HEK293 (cell line): ENCODE results near the gene TAP2.

Source experiments
- CTCF ChIA-PET: fragments of 350-600 bp; formaldehyde crosslinking; extraction: SDS; loops from one replicate; lab custom pipeline; 2021; ENCODE audit warnings: antibody characterized with exemption; lab: Yijun Ruan, JAX
- POLR2A ChIA-PET: fragments of 300-600 bp; formaldehyde crosslinking; extraction: SDS; loops from one replicate; lab custom pipeline; 2020; ENCODE audit warnings: antibody characterized with exemption, inconsistent platforms; lab: Yijun Ruan, JAX
- H3K27ac ChIP-seq: fragments of 200-500 bp; sonication (Bioruptor generic); 2 replicates; pipeline ENCODE4 v1.5.1; 2014; ENCODE audit warnings: low read depth, low read length, control low read depth, inconsistent platforms; ENCODE audit errors: extremely low read depth
- H3K36me3 ChIP-seq, 2 experiments: fragments of 200-500 bp in 1 of 2; sonication (Bioruptor generic) in 1 of 2; 1 replicate in 1 of 2; 2 replicates in 1 of 2; pipeline ENCODE4 v1.5.1; 2014 to 2017; ENCODE audit warnings: inconsistent platforms in 2 of 2, low read length in 2 of 2; ENCODE audit not compliant: control insufficient read depth in 2 of 2, insufficient read depth in 1 of 2
- H3K4me1 ChIP-seq: fragments of 200-500 bp; sonication (Bioruptor generic); 2 replicates; pipeline ENCODE4 v1.5.1; 2014; ENCODE audit warnings: mild to moderate bottlenecking, low read length, inconsistent platforms; ENCODE audit not compliant: control insufficient read depth, insufficient read depth
- H3K4me3 ChIP-seq: 2 replicates; pipeline ENCODE4 v1.5.1; 2011; ENCODE audit warnings: low read depth, mild to moderate bottlenecking, control low read depth, low read length, moderate library complexity
- H3K9me3 ChIP-seq: fragments of 200-500 bp; sonication (Bioruptor generic); 2 replicates; pipeline ENCODE4 v1.5.1; 2014; ENCODE audit warnings: low read depth, low read length, inconsistent platforms; ENCODE audit not compliant: control insufficient read depth, insufficient read depth
- CTCF ChIP-seq: fragments of 450-650 bp; formaldehyde crosslinking; IDR thresholded peaks from 2 replicates; pipeline ENCODE4 v1.5.1; 2016; ENCODE audit warnings: missing biosample characterization, missing genetic modification characterization
- GLI2 ChIP-seq: fragments of 450-650 bp; formaldehyde crosslinking; IDR thresholded peaks from 2 replicates; pipeline ENCODE4; 2017; ENCODE audit warnings: missing biosample characterization, missing genetic modification characterization, low read depth, borderline replicate concordance
- IKZF3 ChIP-seq: fragments of 450-650 bp; IDR thresholded peaks from 2 replicates; pipeline ENCODE4 v1.5.0; 2018; ENCODE audit warnings: missing biosample characterization, mild to moderate bottlenecking, missing genetic modification characterization, moderate library complexity
- KLF1 ChIP-seq: fragments of 450-650 bp; formaldehyde crosslinking; IDR thresholded peaks from 2 replicates; pipeline ENCODE4 v1.5.1; 2016; ENCODE audit warnings: missing biosample characterization, missing genetic modification characterization
- OVOL3 ChIP-seq: fragments of 450-650 bp; formaldehyde crosslinking; IDR thresholded peaks from 2 replicates; pipeline ENCODE4 v1.5.1; 2016; ENCODE audit warnings: missing biosample characterization, missing genetic modification characterization
- PRDM1 ChIP-seq: fragments of 450-650 bp; formaldehyde crosslinking; IDR thresholded peaks from 2 replicates; pipeline ENCODE4; 2016; ENCODE audit warnings: missing biosample characterization, missing genetic modification characterization
- PRDM6 ChIP-seq: fragments of 450-650 bp; formaldehyde crosslinking; IDR thresholded peaks from 2 replicates; pipeline ENCODE4 v1.5.1; 2017; ENCODE audit warnings: missing biosample characterization, missing genetic modification characterization
- SALL2 ChIP-seq: fragments of 450-650 bp; formaldehyde crosslinking; IDR thresholded peaks from 2 replicates; pipeline ENCODE4 v1.5.0; 2017; ENCODE audit warnings: missing biosample characterization, mild to moderate bottlenecking, missing genetic modification characterization, borderline replicate concordance
- SP2 ChIP-seq: fragments of 450-650 bp; formaldehyde crosslinking; IDR thresholded peaks from 2 replicates; pipeline ENCODE4 v1.5.1; 2016; ENCODE audit warnings: missing biosample characterization, missing genetic modification characterization
- ZBTB1 ChIP-seq: fragments of 450-650 bp; formaldehyde crosslinking; IDR thresholded peaks from 2 replicates; pipeline ENCODE4 v1.5.1; 2016; ENCODE audit warnings: missing biosample characterization, missing genetic modification characterization
- ZBTB10 ChIP-seq: fragments of 450-650 bp; formaldehyde crosslinking; IDR thresholded peaks from 2 replicates; pipeline ENCODE4 v1.5.1; 2016; ENCODE audit warnings: missing biosample characterization, missing genetic modification characterization
- ZBTB21 ChIP-seq: fragments of 450-650 bp; formaldehyde crosslinking; IDR thresholded peaks from 2 replicates; pipeline ENCODE4 v1.5.1; 2017; ENCODE audit warnings: missing biosample characterization, missing genetic modification characterization
- ZBTB48 ChIP-seq: fragments of 450-650 bp; formaldehyde crosslinking; IDR thresholded peaks from 2 replicates; pipeline ENCODE4 v1.5.1; 2016; ENCODE audit warnings: missing biosample characterization, missing genetic modification characterization
- ZBTB7A ChIP-seq: fragments of 450-650 bp; formaldehyde crosslinking; IDR thresholded peaks from 2 replicates; pipeline ENCODE4 v1.5.1; 2016; ENCODE audit warnings: low read depth, missing biosample characterization, missing genetic modification characterization
- ZNF121 ChIP-seq: fragments of 450-650 bp; formaldehyde crosslinking; IDR thresholded peaks from 2 replicates; pipeline ENCODE4 v1.5.1; 2016; ENCODE audit warnings: missing biosample characterization, missing genetic modification characterization
- ZNF239 ChIP-seq: fragments of 450-650 bp; formaldehyde crosslinking; IDR thresholded peaks from 2 replicates; pipeline ENCODE4 v1.5.1; 2016; ENCODE audit warnings: missing biosample characterization, missing genetic modification characterization
- ZNF292 ChIP-seq: fragments of 450-650 bp; formaldehyde crosslinking; IDR thresholded peaks from 2 replicates; pipeline ENCODE4 v1.5.1; 2016; ENCODE audit warnings: low read depth, missing biosample characterization, missing genetic modification characterization, borderline replicate concordance
- ZNF350 ChIP-seq: fragments of 450-650 bp; formaldehyde crosslinking; IDR thresholded peaks from 2 replicates; pipeline ENCODE4 v1.5.0; 2017; ENCODE audit warnings: missing biosample characterization, mild to moderate bottlenecking, missing genetic modification characterization
- ZNF394 ChIP-seq: fragments of 450-650 bp; formaldehyde crosslinking; IDR thresholded peaks from 2 replicates; pipeline ENCODE4 v1.5.1; 2016; ENCODE audit warnings: missing biosample characterization, missing genetic modification characterization, mild to moderate bottlenecking, moderate library complexity, borderline replicate concordance
- ZNF488 ChIP-seq: fragments of 450-650 bp; formaldehyde crosslinking; IDR thresholded peaks from 2 replicates; pipeline ENCODE4 v1.5.1; 2016; ENCODE audit warnings: missing biosample characterization, missing genetic modification characterization
- ZNF654 ChIP-seq: fragments of 450-650 bp; formaldehyde crosslinking; IDR thresholded peaks from 2 replicates; pipeline ENCODE4 v1.5.1; 2016; ENCODE audit warnings: low read depth, missing biosample characterization, missing genetic modification characterization
- ZNF707 ChIP-seq: fragments of 450-650 bp; formaldehyde crosslinking; IDR thresholded peaks from 2 replicates; pipeline ENCODE4 v1.5.1; 2016; ENCODE audit warnings: missing biosample characterization, missing genetic modification characterization
- ZNF747 ChIP-seq: fragments of 450-650 bp; formaldehyde crosslinking; IDR thresholded peaks from 2 replicates; pipeline ENCODE4 v1.5.1; 2016; ENCODE audit warnings: missing biosample characterization, missing genetic modification characterization
- ZNF792 ChIP-seq: fragments of 450-650 bp; formaldehyde crosslinking; IDR thresholded peaks from 2 replicates; pipeline ENCODE4 v1.5.1; 2016; ENCODE audit warnings: missing biosample characterization, missing genetic modification characterization
- ZSCAN16 ChIP-seq: fragments of 450-650 bp; formaldehyde crosslinking; IDR thresholded peaks from 2 replicates; pipeline ENCODE4 v1.5.1; 2016; ENCODE audit warnings: missing biosample characterization, missing genetic modification characterization
- ZXDB ChIP-seq: fragments of 450-650 bp; formaldehyde crosslinking; IDR thresholded peaks from 2 replicates; pipeline ENCODE4 v1.5.1; 2016; ENCODE audit warnings: missing biosample characterization, missing genetic modification characterization
- TF ChIP-seq, protein P1 (sequence below): sonication (generic); formaldehyde crosslinking; IDR thresholded peaks from 2 replicates; pipeline ENCODE4 v1.8.1; 2022; ENCODE audit warnings: mild to moderate bottlenecking, moderate library complexity, missing genetic modification reagents
- TF ChIP-seq, protein P2 (sequence below): fragments of 450-650 bp; formaldehyde crosslinking; IDR thresholded peaks from 2 replicates; pipeline ENCODE4 v1.5.1; 2016; ENCODE audit warnings: missing biosample characterization, missing genetic modification characterization

Gene TAP2

DNA sequence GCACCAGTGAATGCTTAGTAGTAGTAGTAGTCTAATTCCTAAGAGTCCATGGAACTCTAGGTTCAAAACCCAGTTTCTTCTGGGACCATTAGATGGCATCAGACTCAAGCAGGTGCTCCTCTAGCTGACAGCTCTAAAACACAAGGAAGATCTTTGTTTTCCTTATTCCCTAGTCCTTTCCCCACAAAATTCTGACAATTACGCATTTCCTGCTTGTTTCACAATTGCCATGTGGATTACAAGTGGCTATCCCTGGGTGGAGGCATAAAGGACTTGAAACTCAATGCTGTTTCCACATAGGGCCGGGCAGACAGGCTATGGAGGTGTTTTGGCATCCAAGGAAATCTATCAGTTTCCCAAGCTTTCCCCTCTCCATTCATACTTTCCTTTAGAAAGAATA is 12.6 kb downstream of the TAP2 start:
- Histone ChIP-seq H3K36me3 (peaks cover 0 to 31% of the 10 kb centered on the region in 2 experiments; a peak in 1 of 3 replicates), H3K27ac (no peak overlapping the region), H3K9me3 (no peaks in the 10 kb centered on the region), H3K4me3 (no peak overlapping the region), H3K4me1 (no peaks in the 10 kb centered on the region)
- CTCF ChIA-PET = interaction anchor here (0.5 to 9.2 kb wide), 18 partner anchors 14 to 158 kb away, joined by 3 to 116 read pairs (median 4); partner anchors contain the start of genes HLA-DMA and TAP2
- TF ChIP-seq ZBTB10 (no peak), ZSCAN16 (no peak), ZNF792 (no peak), ZNF488 (tag by site-specific recombination) (no peak), ZNF394 (tag by site-specific recombination) (no peak), ZBTB7A (tag by site-specific recombination) (no peak), ZNF654 (peak; percentile 73), SP2 (tag by site-specific recombination) (no peak), OVOL3 (no peak), ZXDB (no peak), ZBTB21 (tag by site-specific recombination) (no peak), GLI2 (tag by site-specific recombination) (no peak), ZBTB48 (tag by site-specific recombination) (no peak), PRDM1 (tag by site-specific recombination) (peak; percentile 92), ZNF747 (tag by site-specific recombination) (no peak), ZNF707 (tag by site-specific recombination) (no peak), IKZF3 (tag by site-specific recombination) (peak; percentile 14; the same call in 1 of the 2 replicates), ZBTB1 (no peak), ZNF292 (tag by site-specific recombination) (no peak), ZNF121 (tag by site-specific recombination) (no peak), KLF1 (tag by site-specific recombination) (no peak), ZNF239 (tag by site-specific recombination) (no peak), SALL2 (no peak), ZNF350 (tag by site-specific recombination) (no peak), PRDM6 (no peak), CTCF (tag by site-specific recombination) (peak; percentile 51; the same call in 1 of the 2 replicates)
- TF ChIP-seq, protein P1, sequence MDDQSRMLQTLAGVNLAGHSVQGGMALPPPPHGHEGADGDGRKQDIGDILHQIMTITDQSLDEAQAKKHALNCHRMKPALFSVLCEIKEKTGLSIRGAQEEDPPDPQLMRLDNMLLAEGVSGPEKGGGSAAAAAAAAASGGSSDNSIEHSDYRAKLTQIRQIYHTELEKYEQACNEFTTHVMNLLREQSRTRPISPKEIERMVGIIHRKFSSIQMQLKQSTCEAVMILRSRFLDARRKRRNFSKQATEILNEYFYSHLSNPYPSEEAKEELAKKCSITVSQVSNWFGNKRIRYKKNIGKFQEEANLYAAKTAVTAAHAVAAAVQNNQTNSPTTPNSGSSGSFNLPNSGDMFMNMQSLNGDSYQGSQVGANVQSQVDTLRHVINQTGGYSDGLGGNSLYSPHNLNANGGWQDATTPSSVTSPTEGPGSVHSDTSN (CRISPR knock-in tag) = no peak
- TF ChIP-seq, protein P2, sequence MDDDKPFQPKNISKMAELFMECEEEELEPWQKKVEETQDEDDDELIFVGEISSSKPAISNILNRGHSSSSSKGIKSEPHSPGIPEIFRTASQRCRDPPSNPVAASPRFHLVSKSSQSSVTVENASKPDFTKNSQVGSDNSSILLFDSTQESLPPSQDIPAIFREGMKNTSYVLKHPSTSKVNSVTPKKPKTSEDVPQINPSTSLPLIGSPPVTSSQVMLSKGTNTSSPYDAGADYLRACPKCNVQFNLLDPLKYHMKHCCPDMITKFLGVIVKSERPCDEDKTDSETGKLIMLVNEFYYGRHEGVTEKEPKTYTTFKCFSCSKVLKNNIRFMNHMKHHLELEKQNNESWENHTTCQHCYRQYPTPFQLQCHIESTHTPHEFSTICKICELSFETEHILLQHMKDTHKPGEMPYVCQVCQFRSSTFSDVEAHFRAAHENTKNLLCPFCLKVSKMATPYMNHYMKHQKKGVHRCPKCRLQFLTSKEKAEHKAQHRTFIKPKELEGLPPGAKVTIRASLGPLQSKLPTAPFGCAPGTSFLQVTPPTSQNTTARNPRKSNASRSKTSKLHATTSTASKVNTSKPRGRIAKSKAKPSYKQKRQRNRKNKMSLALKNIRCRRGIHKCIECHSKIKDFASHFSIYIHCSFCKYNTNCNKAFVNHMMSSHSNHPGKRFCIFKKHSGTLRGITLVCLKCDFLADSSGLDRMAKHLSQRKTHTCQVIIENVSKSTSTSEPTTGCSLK = no peak
- POLR2A ChIA-PET = interaction anchor here (1.2 to 1.9 kb wide), 2 partner anchors 13 to 27 kb away, joined by 3 to 13 read pairs; partner anchors contain the start of genes PSMB9, TAP1 and TAP2
